Measurements from ENCODE around the gene HOMER3. TPM values are rescaled to one million over a fixed set of nuclear protein-coding genes. Genes with fewer than 3 reads are reported as not detected.

HOMER3 gene
- total RNA-seq, 3 donors from 2014 or later = 34.2 to 62.6 (median 56.6) TPM

- H3K27me3 ChIP-seq = no peaks in the 10 kb centered on the region
- no peaks in the 10 kb centered on the region for H3K36me3 ChIP-seq
- no peaks in the 10 kb centered on the region for H3K9me3 ChIP-seq
- no peak for DNase-seq (ENCODE audit: low spot score in 2 of 2)
- intact Hi-C loops (cut with DNase I; ENCODE audit: low total_unique reads) = no loop called here
- H3K4me3 ChIP-seq = no peak overlapping the region
- no peak overlapping the region for H3K27ac ChIP-seq
- no peaks in the 10 kb centered on the region for H3K4me1 ChIP-seq
- no peak for TF ChIP-seq POLR2A (IDR thresholded peaks at IDR 0.05)
- no peak for TF ChIP-seq CTCF (IDR thresholded peaks at IDR 0.05)
- TF ChIP-seq POLR2AphosphoS5 (IDR thresholded peaks at IDR 0.05) = no peak
Observed at GRCh38 chr19:18984251-18984650, 43.2 kb upstream of the HOMER3 start.

- Histone ChIP-seq H3K4me1 (no peaks in the 10 kb centered on the region), H3K4me3 (no peak overlapping the region), H3K36me3 (no peaks in the 10 kb centered on the region), H3K27me3 (no peaks in the 10 kb centered on the region), H3K9me3 (no peaks in the 10 kb centered on the region), H3K27ac (no peak overlapping the region)
- no peak for TF ChIP-seq CTCF (IDR thresholded peaks at IDR 0.05)
- no peak for TF ChIP-seq POLR2AphosphoS5 (IDR thresholded peaks at IDR 0.05)
- TF ChIP-seq POLR2A (IDR thresholded peaks at IDR 0.05) = no peak
- DNase-seq (ENCODE audit: low spot score in 2 of 2) = no peak
- intact Hi-C loops (cut with DNase I; ENCODE audit: low total_unique reads) = no loop called here
Observed at GRCh38 chr19:18982669-18983068, 41.7 kb upstream of the HOMER3 start.

- H3K27ac ChIP-seq = no peak overlapping the region
- DNase-seq (ENCODE audit: low spot score in 2 of 2) = no peak
- no peaks in the 10 kb centered on the region for H3K9me3 ChIP-seq
- H3K27me3 ChIP-seq = no peaks in the 10 kb centered on the region
- intact Hi-C loops (cut with DNase I; ENCODE audit: low total_unique reads) = no loop called here
- H3K36me3 ChIP-seq = no peaks in the 10 kb centered on the region
- TF ChIP-seq POLR2A (IDR thresholded peaks at IDR 0.05) (no peak), POLR2AphosphoS5 (IDR thresholded peaks at IDR 0.05) (no peak), CTCF (IDR thresholded peaks at IDR 0.05) (no peak)
- no peaks in the 10 kb centered on the region for H3K4me1 ChIP-seq
- H3K4me3 ChIP-seq = no peak overlapping the region
Observed at GRCh38 chr19:18980432-18981020, 39.5 kb upstream of the HOMER3 start.

GRCh38 chr19:18978616-18979015 lies 37.6 kb upstream of the HOMER3 start:
- H3K4me3 ChIP-seq = no peak overlapping the region
- intact Hi-C loops (cut with DNase I; ENCODE audit: low total_unique reads) = no loop called here
- H3K36me3 ChIP-seq = no peaks in the 10 kb centered on the region
- no peak for DNase-seq (ENCODE audit: low spot score in 2 of 2)
- H3K9me3 ChIP-seq = no peaks in the 10 kb centered on the region
- H3K27me3 ChIP-seq = no peaks in the 10 kb centered on the region
- no peak for TF ChIP-seq CTCF (IDR thresholded peaks at IDR 0.05)
- no peak for TF ChIP-seq POLR2A (IDR thresholded peaks at IDR 0.05)
- TF ChIP-seq POLR2AphosphoS5 (IDR thresholded peaks at IDR 0.05) = no peak
- H3K27ac ChIP-seq = no peak overlapping the region
- H3K4me1 ChIP-seq = no peaks in the 10 kb centered on the region

GRCh38 chr19:18975869-18976268 lies 34.9 kb upstream of the HOMER3 start:
- intact Hi-C loops (cut with DNase I; ENCODE audit: low total_unique reads) = no loop called here
- H3K27me3 ChIP-seq = no peaks in the 10 kb centered on the region
- no peaks in the 10 kb centered on the region for H3K36me3 ChIP-seq
- DNase-seq (ENCODE audit: low spot score in 2 of 2) = no peak
- no peak overlapping the region for H3K4me3 ChIP-seq
- no peaks in the 10 kb centered on the region for H3K9me3 ChIP-seq
- no peaks in the 10 kb centered on the region for H3K4me1 ChIP-seq
- no peak for TF ChIP-seq POLR2AphosphoS5 (IDR thresholded peaks at IDR 0.05)
- no peak for TF ChIP-seq POLR2A (IDR thresholded peaks at IDR 0.05)
- TF ChIP-seq CTCF (IDR thresholded peaks at IDR 0.05) = no peak
- H3K27ac ChIP-seq = no peak overlapping the region

Data from breast epithelium (tissue), 4 donors.